Panc1 (cell line): ENCODE results near the gene TSPOAP1.

ENCODE experiments used
- CTCF ChIP-seq: fragments of 450-650 bp; IDR thresholded peaks from 2 replicates; pipeline ENCODE4 v1.5.1; 2017; ENCODE audit warnings: mild to moderate bottlenecking
- POLR2AphosphoS5 ChIP-seq: IDR thresholded peaks from 2 replicates; pipeline ENCODE4 v1.6.1; 2012; ENCODE audit warnings: mild to moderate bottlenecking, low read depth, low read length, moderate library complexity

GRCh38 chr17:58337600-58338453, 9.2 kb upstream of the TSPOAP1 start:
- no peak for TF ChIP-seq CTCF
- TF ChIP-seq POLR2AphosphoS5: no peak
